CD4-positive, alpha-beta memory T cell (primary cell): ENCODE data around the gene INCENP. TPM values are rescaled to one million over a fixed set of nuclear protein-coding genes. Genes with fewer than 3 reads are reported as not detected.
A peak's percentile ranks its signal among the peaks of the same experiment; 100 is the strongest.

Experiments
- CTCF ChIA-PET: fragments of 350-600 bp; sonication (Branson Sonifier 250); formaldehyde crosslinking; loops from one replicate; lab custom pipeline; 2021; ENCODE audit warnings: inconsistent platforms; ENCODE audit not compliant: partially characterized antibody; lab: Charles Lee
- POLR2A ChIA-PET: fragments of 350-600 bp; sonication (Branson Sonifier 250); formaldehyde crosslinking; loops from one replicate; lab custom pipeline; 2021; ENCODE audit not compliant: partially characterized antibody; lab: Charles Lee
- DNase-seq, 5 donors: peaks; one replicate each; pipeline versions ENCODE4 v3.0.0 to v3.0.0-alpha.2; 2020 to 2022; ENCODE audit warnings: mixed read lengths in 1 of 5
- H3K27ac ChIP-seq: one replicate; pipeline ENCODE4 v1.7.0; 2013; ENCODE audit warnings: low read depth, low read length
- H3K27me3 ChIP-seq: 2 replicates; pipeline ENCODE4 v1.7.0; 2013; ENCODE audit warnings: mild to moderate bottlenecking, low read length, moderate library complexity; ENCODE audit not compliant: insufficient read depth
- H3K36me3 ChIP-seq: 2 replicates; pipeline ENCODE4 v1.7.0; 2013; ENCODE audit warnings: mild to moderate bottlenecking, low read length, moderate library complexity; ENCODE audit not compliant: insufficient read depth
- H3K4me1 ChIP-seq: 2 replicates; pipeline ENCODE4 v1.7.0; 2013; ENCODE audit warnings: mild to moderate bottlenecking, low read length, moderate library complexity; ENCODE audit not compliant: insufficient read depth
- H3K4me3 ChIP-seq, 2 donors: one replicate each; pipeline ENCODE4 v1.7.0; 2013; ENCODE audit warnings: low read length in 2 of 2, mild to moderate bottlenecking in 1 of 2
- H3K9me3 ChIP-seq, 2 donors: one replicate each; pipeline ENCODE4 v1.7.0; 2013; ENCODE audit warnings: low read length in 2 of 2, control low read depth in 1 of 2; ENCODE audit not compliant: control insufficient read depth in 1 of 2
- H3K27ac Mint-ChIP-seq, 7 donors: one replicate each; pipeline ENCODE4 v1.8.0; 2020 to 2021; ENCODE audit warnings: mixed read lengths in 7 of 7, mild to moderate bottlenecking in 6 of 7, inconsistent platforms in 3 of 7, moderate library complexity in 3 of 7
- H3K27me3 Mint-ChIP-seq, 2 donors: one replicate each; pipeline ENCODE4 v1.8.0; 2020 to 2021; ENCODE audit warnings: mixed read lengths in 2 of 2
- H3K36me3 Mint-ChIP-seq, 2 donors: one replicate each; pipeline ENCODE4 v1.8.0; 2020 to 2021; ENCODE audit warnings: mixed read lengths in 2 of 2, inconsistent platforms in 1 of 2, mild to moderate bottlenecking in 1 of 2
- H3K4me1 Mint-ChIP-seq, 4 donors: one replicate each; pipeline ENCODE4 v1.8.0; 2020 to 2021; ENCODE audit warnings: mixed read lengths in 4 of 4, mild to moderate bottlenecking in 1 of 4
- H3K4me3 Mint-ChIP-seq, 8 donors: one replicate each; pipeline ENCODE4 v1.8.0; 2020 to 2021; ENCODE audit warnings: mixed read lengths in 8 of 8, mild to moderate bottlenecking in 7 of 8, moderate library complexity in 6 of 8, inconsistent platforms in 3 of 8
- H3K9me3 Mint-ChIP-seq, 8 donors: one replicate each; pipeline ENCODE4 v1.8.0; 2020 to 2021; ENCODE audit warnings: mixed read lengths in 8 of 8, mild to moderate bottlenecking in 5 of 8, inconsistent platforms in 3 of 8, moderate library complexity in 1 of 8
- intact Hi-C: fragments of 100-400 bp; cut with micrococcal nuclease; formaldehyde crosslinking; loops from one replicate; pipeline ENCODE4 v1.15.1; 2023
- polyA plus RNA-seq, 2 donors: library from polyadenylated mRNA; unstranded; fragments of 300-500 nt; fragmentation: Illumina TruSeq; gene quantifications; one replicate each; pipeline ENCODE4 v1.2.3, GENCODE V29; 2021
- total RNA-seq, 2 experiments: library from RNA; stranded (reverse); gene quantifications; one replicate each; pipeline ENCODE4 v1.2.3, GENCODE V29; 2021

Gene INCENP
- total and polyA plus RNA-seq, 4 experiments from 2014 or later: 2.7 to 32.1 (median 28.4) TPM; not detected in 1

GRCh38 chr11:62151737-62152102 is 27.9 kb downstream of the INCENP start:
- peaks cover 37% of the 10 kb centered on the region for H3K36me3 ChIP-seq
- CTCF ChIA-PET: interaction anchor here (1.5 kb wide), 1 partner anchor 20 kb away, joined by 3 read pairs; no protein-coding TSS in a partner anchor
- intact Hi-C loops: no loop called here

GRCh38 chr11:62152245-62153086 is 28.7 kb downstream of the INCENP start:
- Mint-ChIP-seq H3K4me1 (no peaks in the 10 kb centered on the region), H3K27ac (no peak overlapping the region), H3K9me3 (no peaks in the 10 kb centered on the region), H3K36me3 (peaks cover 18 to 44% of the 10 kb centered on the region in 2 donors), H3K4me3 (no peak overlapping the region), H3K27me3 (no peaks in the 10 kb centered on the region)
- no peak for DNase-seq
- no peak overlapping the region for H3K27ac ChIP-seq
- peaks cover 30% of the 10 kb centered on the region for H3K36me3 ChIP-seq
- H3K4me3 ChIP-seq: no peak overlapping the region
- ChIA-PET POLR2A (no interaction called here), CTCF (interaction anchor here (1.5 kb wide), 1 partner anchor 19 kb away, joined by 3 read pairs; no protein-coding TSS in a partner anchor)
- no peaks in the 10 kb centered on the region for H3K27me3 ChIP-seq
- intact Hi-C loops: no loop called here
- H3K9me3 ChIP-seq: no peaks in the 10 kb centered on the region
- no peaks in the 10 kb centered on the region for H3K4me1 ChIP-seq

More at GRCh38 chr11:62151737-62152102, 27.9 kb downstream of the INCENP start:
- H3K27ac Mint-ChIP-seq: no peak overlapping the region
- H3K27me3 Mint-ChIP-seq: no peaks in the 10 kb centered on the region
- no peaks in the 10 kb centered on the region for H3K9me3 ChIP-seq
- POLR2A ChIA-PET: no interaction called here
- H3K36me3 Mint-ChIP-seq: peaks cover 25 to 50% of the 10 kb centered on the region in 2 donors
- H3K27ac ChIP-seq: no peak overlapping the region
- H3K9me3 Mint-ChIP-seq: no peaks in the 10 kb centered on the region
- H3K27me3 ChIP-seq: no peaks in the 10 kb centered on the region
- no peak overlapping the region for H3K4me3 Mint-ChIP-seq
- no peak overlapping the region for H3K4me3 ChIP-seq
- H3K4me1 ChIP-seq: no peaks in the 10 kb centered on the region
- no peaks in the 10 kb centered on the region for H3K4me1 Mint-ChIP-seq
- DNase-seq: no peak

- Histone ChIP-seq H3K27ac (no peak overlapping the region), H3K27me3 (no peaks in the 10 kb centered on the region), H3K4me3 (no peak overlapping the region), H3K4me1 (no peaks in the 10 kb centered on the region), H3K36me3 (peaks cover 24% of the 10 kb centered on the region), H3K9me3 (no peaks in the 10 kb centered on the region)
- POLR2A ChIA-PET: no interaction called here
- CTCF ChIA-PET: no interaction called here
- Mint-ChIP-seq H3K27ac (no peak overlapping the region), H3K4me3 (no peak overlapping the region), H3K27me3 (no peaks in the 10 kb centered on the region), H3K4me1 (no peaks in the 10 kb centered on the region), H3K9me3 (no peaks in the 10 kb centered on the region), H3K36me3 (peaks cover 17 to 38% of the 10 kb centered on the region in 2 donors)
- intact Hi-C loops: no loop called here
- no peak for DNase-seq
Observed at GRCh38 chr11:62153087-62153395, 29.2 kb downstream of the INCENP start.

- peaks cover under 1 to 1% of the 10 kb centered on the region in 2 donors for H3K27me3 Mint-ChIP-seq
- H3K4me3 Mint-ChIP-seq: no peak overlapping the region
- CTCF ChIA-PET: interaction anchor here (1.5 kb wide), 1 partner anchor 256 kb away, joined by 3 read pairs; no protein-coding TSS in a partner anchor
- H3K27me3 ChIP-seq: no peaks in the 10 kb centered on the region
- H3K27ac Mint-ChIP-seq: peak overlapping the region in 1 of 7 donors; percentile 37
- H3K9me3 Mint-ChIP-seq: no peaks in the 10 kb centered on the region
- peaks cover 17 to 37% of the 10 kb centered on the region in 2 donors for H3K36me3 Mint-ChIP-seq
- POLR2A ChIA-PET: no interaction called here
- intact Hi-C loops: no loop called here
- H3K36me3 ChIP-seq: peaks cover 18% of the 10 kb centered on the region
- H3K4me1 ChIP-seq: no peaks in the 10 kb centered on the region
- no peak for DNase-seq
- no peak overlapping the region for H3K4me3 ChIP-seq
- H3K4me1 Mint-ChIP-seq: no peaks in the 10 kb centered on the region
- no peaks in the 10 kb centered on the region for H3K9me3 ChIP-seq
- H3K27ac ChIP-seq: no peak overlapping the region
Observed at GRCh38 chr11:62153617-62154016, 29.8 kb downstream of the INCENP start.

- DNase-seq: no peak
- no peaks in the 10 kb centered on the region for H3K36me3 ChIP-seq
- no peak overlapping the region for H3K27ac Mint-ChIP-seq
- no peaks in the 10 kb centered on the region for H3K9me3 ChIP-seq
- no peak overlapping the region for H3K4me3 ChIP-seq
- POLR2A ChIA-PET: no interaction called here
- no peak overlapping the region for H3K27ac ChIP-seq
- H3K36me3 Mint-ChIP-seq: peaks cover 6% of the 10 kb centered on the region in 2 donors
- intact Hi-C loops: no loop called here
- no peaks in the 10 kb centered on the region for H3K4me1 Mint-ChIP-seq
- peaks cover 22 to 29% of the 10 kb centered on the region in 2 donors for H3K27me3 Mint-ChIP-seq
- H3K4me1 ChIP-seq: no peaks in the 10 kb centered on the region
- no peaks in the 10 kb centered on the region for H3K27me3 ChIP-seq
- H3K4me3 Mint-ChIP-seq: no peak overlapping the region
- peaks cover 0 to 8% (median 0%) of the 10 kb centered on the region in 8 donors for H3K9me3 Mint-ChIP-seq
- CTCF ChIA-PET: no interaction called here
Observed at GRCh38 chr11:62157603-62158002, 33.8 kb downstream of the INCENP start.

GRCh38 chr11:62166371-62166770 is 42.6 kb downstream of the INCENP start:
- Mint-ChIP-seq H3K27ac (no peak overlapping the region), H3K4me3 (no peak overlapping the region), H3K9me3 (peaks cover 0 to 4% (median 0%) of the 10 kb centered on the region in 8 donors), H3K27me3 (peaks cover 25 to 35% of the 10 kb centered on the region in 2 donors), H3K36me3 (no peaks in the 10 kb centered on the region), H3K4me1 (peaks cover 2 to 3% (median 2%) of the 10 kb centered on the region in 4 donors)
- no peak overlapping the region for H3K27ac ChIP-seq
- intact Hi-C loops: no loop called here
- no peaks in the 10 kb centered on the region for H3K27me3 ChIP-seq
- no peak overlapping the region for H3K4me3 ChIP-seq
- CTCF ChIA-PET: no interaction called here
- no peak for DNase-seq
- POLR2A ChIA-PET: no interaction called here
- no peaks in the 10 kb centered on the region for H3K4me1 ChIP-seq
- H3K36me3 ChIP-seq: no peaks in the 10 kb centered on the region
- H3K9me3 ChIP-seq: no peaks in the 10 kb centered on the region

- peaks cover 4 to 6% (median 5%) of the 10 kb centered on the region in 4 donors for H3K4me1 Mint-ChIP-seq
- POLR2A ChIA-PET: no interaction called here
- H3K27ac Mint-ChIP-seq: no peak overlapping the region
- Histone ChIP-seq H3K27ac (no peak overlapping the region), H3K4me3 (no peak overlapping the region), H3K27me3 (no peaks in the 10 kb centered on the region), H3K9me3 (no peaks in the 10 kb centered on the region), H3K4me1 (no peaks in the 10 kb centered on the region), H3K36me3 (no peaks in the 10 kb centered on the region)
- no peaks in the 10 kb centered on the region for H3K36me3 Mint-ChIP-seq
- H3K9me3 Mint-ChIP-seq: no peaks in the 10 kb centered on the region
- no peak for DNase-seq
- intact Hi-C loops: no loop called here
- peaks cover 32 to 34% of the 10 kb centered on the region in 2 donors for H3K27me3 Mint-ChIP-seq
- CTCF ChIA-PET: no interaction called here
- H3K4me3 Mint-ChIP-seq: no peak overlapping the region
Observed at GRCh38 chr11:62169448-62169847, 45.6 kb downstream of the INCENP start.
